ENCODE data around the gene DPP6. TPM values are rescaled to one million over a fixed set of nuclear protein-coding genes. Genes with fewer than 3 reads are reported as not detected.

DPP6 gene
- total and polyA plus RNA-seq, 7 donors = 0.18 to 1.8 (median 0.57) TPM

DNA sequence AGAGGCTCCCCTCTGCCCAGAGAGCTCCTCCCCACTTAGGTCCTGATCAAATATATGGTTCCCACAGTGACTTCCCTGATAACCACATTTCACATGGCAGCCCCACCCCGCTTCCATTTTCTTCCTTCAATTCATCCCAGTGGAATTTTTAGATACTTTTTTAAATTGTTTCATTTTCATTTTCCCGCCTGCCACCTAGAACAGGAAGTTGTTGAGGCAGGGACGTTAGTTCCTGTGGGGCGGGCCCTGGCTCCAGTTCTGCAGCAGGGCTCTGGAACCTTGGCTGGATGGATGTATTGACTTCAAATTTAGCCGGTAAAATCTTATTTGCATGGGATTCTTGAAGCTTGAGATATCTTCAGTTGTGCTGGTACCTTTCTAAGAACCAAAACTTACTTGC lies 724.2 kb downstream of the DPP6 start:
- no peaks in the 10 kb centered on the region for H3K9me3 ChIP-seq
- TF ChIP-seq, protein P1, sequence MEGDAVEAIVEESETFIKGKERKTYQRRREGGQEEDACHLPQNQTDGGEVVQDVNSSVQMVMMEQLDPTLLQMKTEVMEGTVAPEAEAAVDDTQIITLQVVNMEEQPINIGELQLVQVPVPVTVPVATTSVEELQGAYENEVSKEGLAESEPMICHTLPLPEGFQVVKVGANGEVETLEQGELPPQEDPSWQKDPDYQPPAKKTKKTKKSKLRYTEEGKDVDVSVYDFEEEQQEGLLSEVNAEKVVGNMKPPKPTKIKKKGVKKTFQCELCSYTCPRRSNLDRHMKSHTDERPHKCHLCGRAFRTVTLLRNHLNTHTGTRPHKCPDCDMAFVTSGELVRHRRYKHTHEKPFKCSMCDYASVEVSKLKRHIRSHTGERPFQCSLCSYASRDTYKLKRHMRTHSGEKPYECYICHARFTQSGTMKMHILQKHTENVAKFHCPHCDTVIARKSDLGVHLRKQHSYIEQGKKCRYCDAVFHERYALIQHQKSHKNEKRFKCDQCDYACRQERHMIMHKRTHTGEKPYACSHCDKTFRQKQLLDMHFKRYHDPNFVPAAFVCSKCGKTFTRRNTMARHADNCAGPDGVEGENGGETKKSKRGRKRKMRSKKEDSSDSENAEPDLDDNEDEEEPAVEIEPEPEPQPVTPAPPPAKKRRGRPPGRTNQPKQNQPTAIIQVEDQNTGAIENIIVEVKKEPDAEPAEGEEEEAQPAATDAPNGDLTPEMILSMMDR (IDR thresholded peaks at IDR 0.05) = no peak
- no peak overlapping the region for H3K4me3 ChIP-seq
- no peak overlapping the region for H3K27ac ChIP-seq
- 66 to 73% (median 70%) methylated on average over 5 of the region's 5 CpGs for WGBS, 3 donors
- ATAC-seq (no peak), DNase-seq (no peak)
- intact Hi-C loops (cut with DNase I) = no loop called here
- no peaks in the 10 kb centered on the region for H3K4me1 ChIP-seq
- no peaks in the 10 kb centered on the region for H3K36me3 ChIP-seq (ENCODE audit: insufficient read depth in 1 of 2, low read depth in 1 of 2)
- H3K27me3 ChIP-seq (ENCODE audit: insufficient read depth in 3 of 3, low read length in 2 of 3) = no peaks in the 10 kb centered on the region

DNA sequence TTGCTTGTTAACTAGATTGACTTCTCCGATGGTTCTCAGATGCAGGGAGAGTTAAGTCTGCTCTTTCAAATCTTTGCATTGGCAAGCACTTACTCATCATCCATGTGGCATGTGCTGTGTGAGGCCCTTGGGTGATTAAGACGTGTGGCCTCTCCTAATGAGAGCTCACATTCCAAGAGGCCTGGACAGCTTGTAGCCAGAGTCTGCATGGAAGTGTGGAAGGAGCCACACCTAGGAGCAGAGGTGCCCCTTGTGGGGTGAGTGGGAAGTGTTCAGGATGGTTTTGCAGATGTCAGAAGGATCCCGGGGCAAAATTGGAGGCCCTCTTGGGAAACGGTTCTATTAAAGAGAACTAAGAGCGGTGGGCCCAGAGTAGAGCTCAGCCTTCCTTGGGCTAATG lies 724.8 kb downstream of the DPP6 start:
- DNase-seq = no peak
- no peaks in the 10 kb centered on the region for H3K9me3 ChIP-seq
- 68 to 71% (median 71%) methylated on average over 5 of the region's 5 CpGs for WGBS, 3 donors
- no peaks in the 10 kb centered on the region for H3K4me1 ChIP-seq
- no peaks in the 10 kb centered on the region for H3K27me3 ChIP-seq (ENCODE audit: insufficient read depth in 3 of 3, low read length in 2 of 3)
- H3K27ac ChIP-seq = no peak overlapping the region
- H3K36me3 ChIP-seq (ENCODE audit: insufficient read depth in 1 of 2, low read depth in 1 of 2) = no peaks in the 10 kb centered on the region
- TF ChIP-seq, protein P1 (IDR thresholded peaks at IDR 0.05) = no peak
- no peak for ATAC-seq
- no peak overlapping the region for H3K4me3 ChIP-seq
- intact Hi-C loops (cut with DNase I) = no loop called here

DNA sequence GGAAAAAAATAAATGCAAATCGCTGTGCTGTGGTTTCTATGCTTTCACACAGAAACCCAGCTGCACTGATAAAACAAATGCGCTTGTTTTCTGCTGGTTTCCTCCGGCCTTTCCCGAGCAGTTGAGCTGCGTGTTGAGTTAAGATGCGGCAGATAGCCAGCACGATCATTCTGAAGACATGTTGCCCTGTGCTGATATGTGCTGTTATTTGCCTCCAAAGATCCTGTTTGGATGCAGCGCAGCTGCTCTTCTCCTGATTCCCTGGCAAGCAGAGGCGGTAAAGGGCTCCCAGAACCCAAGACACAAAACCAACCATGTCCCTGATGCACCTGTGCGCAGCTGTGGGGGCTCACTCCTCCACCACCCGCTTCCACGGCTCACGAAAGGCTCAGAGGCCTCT lies 725.3 kb downstream of the DPP6 start:
- H3K4me3 ChIP-seq = no peak overlapping the region
- H3K4me1 ChIP-seq = no peaks in the 10 kb centered on the region
- H3K36me3 ChIP-seq (ENCODE audit: insufficient read depth in 1 of 2, low read depth in 1 of 2) = no peaks in the 10 kb centered on the region
- intact Hi-C loops (cut with DNase I) = no loop called here
- WGBS, 3 donors = 60 to 62% (median 61%) methylated on average over 13 of the region's 13 CpGs
- ATAC-seq = no peak
- no peak overlapping the region for H3K27ac ChIP-seq
- TF ChIP-seq, protein P1 (IDR thresholded peaks at IDR 0.05) = no peak
- no peaks in the 10 kb centered on the region for H3K9me3 ChIP-seq
- no peak for DNase-seq
- no peaks in the 10 kb centered on the region for H3K27me3 ChIP-seq (ENCODE audit: insufficient read depth in 3 of 3, low read length in 2 of 3)

DNA sequence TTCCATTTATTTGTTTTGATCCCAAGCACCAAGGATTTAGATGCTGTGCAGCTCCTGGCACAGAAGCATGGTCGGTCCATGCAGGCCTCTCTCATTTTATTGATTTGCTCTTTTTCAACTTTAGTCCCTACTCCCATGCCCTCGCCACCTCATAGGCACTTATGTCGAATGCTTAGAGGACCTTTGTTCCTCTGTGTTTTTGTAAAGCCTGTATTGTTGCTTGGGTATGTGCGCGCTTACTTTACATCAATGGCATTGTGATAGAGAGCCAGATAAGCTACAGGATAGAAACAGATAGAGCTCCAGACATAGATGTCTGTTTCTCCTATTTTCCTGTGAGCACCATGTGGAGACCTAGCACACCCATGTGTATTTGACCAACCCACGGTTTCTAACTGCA lies 725.7 kb downstream of the DPP6 start:
- Histone ChIP-seq H3K4me3 (no peak overlapping the region), H3K4me1 (no peaks in the 10 kb centered on the region), H3K9me3 (no peaks in the 10 kb centered on the region), H3K36me3 (ENCODE audit: insufficient read depth in 1 of 2, low read depth in 1 of 2) (no peaks in the 10 kb centered on the region), H3K27ac (no peak overlapping the region), H3K27me3 (ENCODE audit: insufficient read depth in 3 of 3, low read length in 2 of 3) (no peaks in the 10 kb centered on the region)
- ATAC-seq (no peak), DNase-seq (no peak)
- TF ChIP-seq, protein P1 (IDR thresholded peaks at IDR 0.05) = no peak
- intact Hi-C loops (cut with DNase I) = no loop called here
- 76 to 87% (median 82%) methylated on average over 6 of the region's 6 CpGs for WGBS, 3 donors
